A673 (cell line): ENCODE measurements around the gene TMEM215. TPM values are rescaled to one million over a fixed set of nuclear protein-coding genes. Genes with fewer than 3 reads are reported as not detected.
A peak's percentile ranks its signal among the peaks of the same experiment; 100 is the strongest.

Source experiments
- Bru-seq: library from RNA; stranded (reverse); fragments of 400-500 nt; gene quantifications from one replicate; lab custom pipeline; 2021; lab: Mats Ljungman, UMichigan
- BruChase-seq, 2 experiments: library from RNA; stranded (reverse); fragments of 400-500 nt; gene quantifications; one replicate each; lab custom pipeline; 2021; lab: Mats Ljungman, UMichigan
- BruUV-seq: library from RNA; stranded (reverse); fragments of 400-500 nt; replicated peaks from 2 replicates; lab custom pipeline; 2021; lab: Mats Ljungman, UMichigan
- CTCF ChIA-PET: fragments of 300-600 bp; sonication (Branson Sonifier 250); formaldehyde crosslinking; loops from one replicate; lab custom pipeline; 2022; ENCODE audit warnings: antibody characterized with exemption; lab: Charles Lee
- POLR2A ChIA-PET: fragments of 300-600 bp; sonication (Branson Sonifier 250); formaldehyde crosslinking; loops from one replicate; lab custom pipeline; 2022; ENCODE audit warnings: antibody characterized with exemption; ENCODE audit not compliant: low non-redundant PET; lab: Charles Lee
- DNase-seq: peaks from one replicate; pipeline ENCODE4 v3.0.0-alpha.2; 2015; ENCODE audit warnings: low spot score
- H3K27ac ChIP-seq: fragments of 200-600 bp; sonication (generic); 2 replicates; pipeline ENCODE4 v1.5.1; 2016; ENCODE audit warnings: mixed run types, low read depth, mild to moderate bottlenecking, mixed read lengths, antibody characterized with exemption, low read length; ENCODE audit not compliant: poor library complexity, severe bottlenecking
- H3K27me3 ChIP-seq: fragments of 200-600 bp; sonication (generic); replicated peaks from 2 replicates; pipeline ENCODE4 v1.6.1; 2017; ENCODE audit warnings: mixed run types, low read depth, mild to moderate bottlenecking, mixed read lengths, antibody characterized with exemption, low read length; ENCODE audit not compliant: insufficient read depth, poor library complexity
- H3K36me3 ChIP-seq: fragments of 200-600 bp; sonication (generic); 2 replicates; pipeline ENCODE4 v1.6.1; 2016; ENCODE audit warnings: mixed run types, mild to moderate bottlenecking, mixed read lengths, antibody characterized with exemption, low read length; ENCODE audit not compliant: insufficient read depth, poor library complexity, severe bottlenecking
- H3K4me1 ChIP-seq: fragments of 200-600 bp; sonication (generic); 2 replicates; pipeline ENCODE4 v1.6.1; 2017; ENCODE audit warnings: mixed run types, mild to moderate bottlenecking, mixed read lengths, antibody characterized with exemption, low read length; ENCODE audit not compliant: insufficient read depth, poor library complexity, severe bottlenecking
- H3K4me3 ChIP-seq: fragments of 200-600 bp; sonication (generic); 2 replicates; pipeline ENCODE4 v1.5.1; 2016; ENCODE audit warnings: low read depth, mixed run types, mild to moderate bottlenecking, mixed read lengths, low read length; ENCODE audit not compliant: poor library complexity, severe bottlenecking
- H3K9me3 ChIP-seq: fragments of 200-600 bp; sonication (generic); 2 replicates; pipeline ENCODE4 v1.6.1; 2016; ENCODE audit warnings: mixed run types, low read depth, mild to moderate bottlenecking, mixed read lengths, antibody characterized with exemption, low read length; ENCODE audit not compliant: poor library complexity, severe bottlenecking
- CTCF ChIP-seq: fragments of 300-800, 200-600 bp; sonication (generic); conservative IDR thresholded peaks from 2 replicates; pipeline ENCODE4 v1.5.1; 2017; ENCODE audit warnings: low read depth, mild to moderate bottlenecking, antibody characterized with exemption, low read length, moderate library complexity, mixed read lengths
- EZH2 ChIP-seq: fragments of 200-600 bp; sonication (generic); IDR thresholded peaks from 2 replicates; pipeline ENCODE4 v1.6.1; 2017; ENCODE audit warnings: borderline replicate concordance, low read depth, mild to moderate bottlenecking, mixed read lengths, antibody characterized with exemption, low read length; ENCODE audit not compliant: poor library complexity, severe bottlenecking
- intact Hi-C: fragments of 100-400 bp; cut with micrococcal nuclease; formaldehyde crosslinking; loops from one replicate; pipeline ENCODE4 v1.10.0; 2022; ENCODE audit not compliant: unreplicated experiment
- long read RNA-seq: library from polyadenylated mRNA; stranded (forward); transcript quantifications from one replicate; pipeline ENCODE4 v2.0.0, GENCODE V29; 2022
- total RNA-seq: library from RNA; stranded (reverse); gene quantifications from 2 replicates; pipeline ENCODE4 v1.2.3, GENCODE V29; 2021

TMEM215 gene
- total RNA-seq (not detected in 2 replicates), Bru-seq, nascent RNA (not detected), BruChase-seq, experiment 1, labeled RNA remaining after a 2-hour chase (not detected), BruChase-seq, experiment 2, labeled RNA remaining after a 6-hour chase (not detected)
- long read RNA-seq: 0 reads

GRCh38 chr9:32783168-32783891, at the start of gene TMEM215:
TSS of gene TMEM215 (plus strand) at chr9:32783540. CDS start at chr9:32784184, 644 bp downstream.
- no TSS peak for BruUV-seq
- TF ChIP-seq CTCF: no peak
- TF ChIP-seq EZH2: peak; percentile 86
- Histone ChIP-seq H3K36me3 (no peaks in the 10 kb centered on the region), H3K27me3 (peaks cover 98% of the 10 kb centered on the region), H3K27ac (no peak within 1 kb of the TSS), H3K9me3 (no peaks in the 10 kb centered on the region), H3K4me3 (peak within 1 kb of the TSS; percentile 27), H3K4me1 (no peaks in the 10 kb centered on the region)
- DNase-seq: peak; percentile 12
- ChIA-PET POLR2A (no interaction called here), CTCF (no interaction called here)
- intact Hi-C loops: no loop called here

- no TSS peak for BruUV-seq
- CTCF ChIA-PET: no interaction called here
- Histone ChIP-seq H3K36me3 (no peaks in the 10 kb centered on the region), H3K4me1 (no peaks in the 10 kb centered on the region), H3K9me3 (no peaks in the 10 kb centered on the region), H3K4me3 (no peak overlapping the region), H3K27me3 (no peaks in the 10 kb centered on the region), H3K27ac (no peak overlapping the region)
- no peak for TF ChIP-seq EZH2
- no peak for TF ChIP-seq CTCF
- POLR2A ChIA-PET: no interaction called here
- intact Hi-C loops: no loop called here
- no peak for DNase-seq
Observed at GRCh38 chr9:32735476-32735875, 47.9 kb upstream of the TMEM215 start.

GRCh38 chr9:32737378-32737777, 46.0 kb upstream of the TMEM215 start:
- CTCF ChIA-PET: no interaction called here
- BruUV-seq: no TSS peak

More at GRCh38 chr9:32737378-32737777, 46.0 kb upstream of the TMEM215 start:
- H3K36me3 ChIP-seq: no peaks in the 10 kb centered on the region
- H3K4me3 ChIP-seq: no peak overlapping the region
- POLR2A ChIA-PET: no interaction called here
- no peaks in the 10 kb centered on the region for H3K27me3 ChIP-seq
- TF ChIP-seq EZH2: no peak
- TF ChIP-seq CTCF: no peak
- H3K4me1 ChIP-seq: no peaks in the 10 kb centered on the region
- intact Hi-C loops: no loop called here
- no peaks in the 10 kb centered on the region for H3K9me3 ChIP-seq
- DNase-seq: no peak
- H3K27ac ChIP-seq: no peak overlapping the region
